Measurements from ENCODE around the gene U2AF2.

Gene U2AF2

GRCh38 chr19:55674459-55674840, 19.6 kb downstream of the U2AF2 start:
- no peak for DNase-seq (ENCODE audit: low read depth in 4 of 4, low spot score in 1 of 4)

DNA sequence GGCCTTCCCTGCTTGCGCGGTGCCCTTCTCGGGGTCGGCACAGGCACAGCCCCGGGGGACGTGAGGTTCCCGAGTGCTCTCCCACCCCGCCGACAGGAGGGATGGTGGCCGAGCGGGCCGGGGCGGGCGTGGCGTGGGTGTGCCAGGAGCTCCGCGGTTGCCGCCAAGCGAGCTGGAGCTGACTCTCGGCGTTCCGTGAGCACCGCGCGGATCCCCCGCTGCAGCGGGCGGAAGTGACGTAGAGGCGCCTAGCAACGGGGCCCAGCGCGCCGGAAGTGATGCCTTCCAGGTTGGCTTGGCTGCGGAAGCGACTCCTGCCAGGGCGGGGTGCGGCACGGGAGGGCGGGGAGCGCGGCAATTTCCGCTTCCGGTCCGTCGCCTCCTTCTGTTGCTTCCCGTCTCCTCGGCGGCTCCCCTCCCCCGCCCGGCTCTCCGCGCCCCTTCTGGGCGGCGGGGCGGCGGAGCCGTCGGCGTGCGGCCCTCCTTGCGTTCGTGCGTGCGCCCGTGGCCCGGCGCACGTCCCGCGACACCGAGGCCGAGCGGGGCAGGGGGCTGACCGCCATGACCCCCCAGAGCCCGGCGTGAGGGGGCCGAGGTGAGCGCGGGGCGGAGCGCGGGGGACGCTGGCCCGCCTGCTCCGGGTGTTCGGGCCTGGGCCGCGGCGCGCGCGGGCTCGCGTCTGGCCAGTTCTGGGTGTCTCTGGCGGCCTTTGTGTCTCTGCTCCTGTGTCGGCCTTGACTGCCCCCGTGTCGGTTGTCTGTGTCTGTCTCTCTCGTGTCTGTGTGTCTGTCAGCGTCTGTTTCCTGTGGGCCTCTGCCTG, 20.2 kb downstream of the U2AF2 start, which contains the start of gene EPN1:
Gene EPN1 (plus strand): TSS at position 386 of the 820 bp plus-strand sequence. CDS start 3,402 bp downstream, outside the sequence.
- peak; percentile 90 to 97 (median 96) for DNase-seq (ENCODE audit: low read depth in 4 of 4, low spot score in 1 of 4)

DNA sequence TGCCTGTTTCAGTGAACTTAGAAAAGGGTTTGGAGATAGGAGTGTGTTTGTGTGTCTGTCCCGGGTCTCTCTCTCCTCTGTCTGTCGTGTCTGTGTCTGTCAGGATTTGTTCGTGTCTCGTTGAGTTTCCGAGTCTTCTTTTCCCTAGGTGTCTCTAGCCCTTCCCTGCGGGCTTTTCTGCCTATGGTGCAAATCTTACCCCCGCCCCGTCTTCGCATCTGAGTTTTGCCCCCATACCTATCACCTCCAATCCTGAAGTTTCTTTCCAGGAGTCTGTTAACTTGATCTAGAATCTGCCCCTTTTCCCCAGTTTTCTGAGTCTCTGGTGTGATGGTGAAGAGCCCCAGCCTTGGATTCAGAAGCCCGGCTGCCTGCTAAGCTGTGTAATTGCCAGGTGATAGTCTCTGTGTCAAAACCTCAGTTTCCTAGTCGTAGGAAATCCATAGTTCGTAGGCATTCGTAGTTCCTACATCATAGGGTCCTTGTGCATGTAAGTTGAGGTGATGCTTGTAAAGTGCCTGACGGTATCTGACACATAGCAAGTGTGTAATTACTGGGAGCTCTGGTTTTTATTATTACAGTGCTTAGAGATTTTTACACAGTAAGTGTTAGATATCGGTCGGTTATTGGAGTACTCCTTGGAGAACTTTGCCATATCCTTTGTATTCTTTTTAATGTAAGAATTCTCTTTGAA, 21.0 kb downstream of the U2AF2 start:
- DNase-seq (ENCODE audit: low read depth in 4 of 4, low spot score in 1 of 4), result no peak

- no peak for DNase-seq (ENCODE audit: low read depth in 4 of 4, low spot score in 1 of 4)
These were observed 21.5 kb downstream of the U2AF2 start for GRCh38 chr19:55676383-55676782.

DNA sequence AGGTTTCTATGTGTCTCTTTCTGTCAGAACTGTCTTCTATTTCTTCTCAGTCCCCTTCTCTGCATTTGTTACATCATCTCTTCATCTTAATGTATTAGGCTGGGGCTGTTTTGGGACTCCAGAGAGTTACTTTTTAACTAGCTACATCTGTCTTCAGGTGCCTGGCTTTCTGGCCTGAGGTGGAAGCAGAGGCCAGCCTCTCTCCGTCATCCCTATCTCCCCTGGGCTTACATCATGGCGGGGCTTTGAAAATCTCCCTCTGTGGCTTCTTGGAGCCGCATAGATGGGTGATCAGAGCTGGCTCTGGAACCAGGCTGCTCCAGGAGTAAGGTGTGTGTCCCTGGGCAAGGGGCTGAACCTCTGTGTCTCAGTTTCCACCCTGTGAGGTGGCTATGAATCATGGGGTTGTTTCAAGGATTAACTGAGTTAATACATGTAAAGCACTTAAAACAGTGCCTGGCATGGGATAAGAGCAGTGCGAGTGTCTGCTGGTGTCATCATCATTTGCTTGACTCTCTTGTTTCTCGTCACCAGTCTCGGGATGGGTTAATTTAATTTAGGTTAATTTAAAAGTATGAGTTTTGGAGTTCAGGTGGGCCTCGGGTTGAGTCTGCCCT, 22.2 kb downstream of the U2AF2 start:
- DNase-seq (ENCODE audit: low read depth in 4 of 4, low spot score in 1 of 4), result no peak

DNA sequence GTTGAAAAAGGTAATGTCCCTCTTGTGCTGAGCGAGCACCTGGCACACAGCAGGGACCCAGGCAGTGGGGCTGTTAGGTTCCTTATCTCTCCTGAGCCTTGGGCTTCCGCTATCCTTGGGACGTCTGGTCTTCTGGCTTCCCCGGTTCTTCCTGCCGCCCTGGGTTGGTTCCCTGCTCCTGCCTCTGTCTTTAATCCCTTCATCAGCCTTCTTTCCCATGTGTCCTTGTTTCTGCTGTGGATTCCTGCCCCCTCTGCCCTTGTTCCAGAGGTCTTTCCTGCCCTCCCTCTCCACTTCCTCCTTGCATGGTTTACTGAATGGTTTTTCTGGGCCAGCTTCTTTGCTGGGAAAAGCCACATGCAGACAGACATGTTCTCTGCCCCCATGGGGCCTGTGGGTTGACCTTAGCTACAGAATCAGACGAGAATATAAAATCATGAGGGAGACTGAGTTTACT, 22.8 kb downstream of the U2AF2 start:
- no peak for DNase-seq (ENCODE audit: low read depth in 4 of 4, low spot score in 1 of 4)

DNA sequence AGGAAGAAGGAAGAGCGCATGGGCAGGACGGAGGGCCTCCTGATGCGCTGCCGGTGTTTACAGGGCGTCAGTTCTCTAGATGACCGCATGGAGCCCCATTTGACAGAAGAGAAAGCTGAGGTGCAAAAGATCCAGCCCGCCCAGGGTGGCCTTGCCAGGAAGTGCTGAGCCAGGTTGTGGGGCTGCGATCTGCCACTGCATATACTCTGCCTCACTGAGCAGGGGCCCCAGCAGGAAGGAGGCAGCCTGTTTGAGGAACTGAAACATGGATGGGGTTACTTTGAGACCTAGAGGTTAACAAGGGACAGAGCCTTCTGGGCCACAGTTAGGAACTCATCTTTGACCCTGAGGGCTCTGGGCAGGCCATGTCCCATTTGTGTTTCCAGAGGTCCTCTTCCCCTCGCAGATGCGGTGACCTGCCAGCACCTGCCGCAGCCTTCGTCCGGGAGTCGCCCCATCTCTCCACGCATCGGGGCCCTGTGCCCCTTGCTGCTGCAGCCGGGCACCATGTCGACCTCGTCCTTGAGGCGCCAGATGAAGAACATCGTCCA, 23.4 kb downstream of the U2AF2 start:
- DNase-seq (ENCODE audit: low read depth in 4 of 4, low spot score in 1 of 4), result no peak

DNA sequence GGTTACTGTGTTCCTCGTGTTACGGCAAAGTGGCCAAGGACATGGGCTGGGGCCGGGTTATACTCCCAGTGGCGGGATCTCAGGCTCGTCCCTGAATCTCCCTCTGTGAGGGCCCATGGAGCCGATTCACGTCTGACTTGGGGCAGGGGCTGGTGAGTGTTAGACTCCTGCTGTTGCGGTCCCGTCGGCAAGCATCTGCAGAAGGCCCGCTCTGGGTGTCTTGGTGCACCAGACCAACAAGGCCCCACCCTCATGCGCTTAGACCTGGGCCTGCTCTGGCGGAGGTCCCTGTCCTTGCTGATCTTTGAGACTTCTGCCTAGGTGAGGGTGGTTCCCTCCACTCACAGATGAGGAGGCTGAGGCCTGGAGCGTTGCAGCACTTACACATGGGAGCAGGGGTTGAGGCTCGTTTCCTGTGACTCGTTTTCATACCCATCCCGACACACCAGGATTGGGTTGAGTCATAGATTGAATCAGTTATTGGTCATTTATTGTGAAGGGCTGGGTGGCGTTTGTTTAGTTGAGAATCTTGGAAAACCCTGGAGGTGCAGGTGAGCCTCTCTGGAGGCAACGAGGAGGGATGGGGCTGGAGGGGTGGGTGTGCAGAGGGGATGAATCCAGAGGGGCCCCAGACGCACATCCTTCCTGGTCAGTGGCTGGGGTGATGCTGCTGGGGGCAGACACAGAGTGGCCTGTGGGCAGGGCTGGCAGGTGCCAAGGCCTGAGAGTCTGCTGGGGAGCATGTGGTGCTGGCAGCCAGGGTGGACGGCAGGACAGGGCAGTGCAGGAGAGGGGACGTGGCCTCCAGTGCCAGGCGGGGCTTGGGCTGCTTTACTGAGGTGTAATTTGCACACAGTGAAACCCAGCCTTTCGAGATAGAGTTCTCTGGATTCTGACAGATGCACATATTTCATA, 24.8 kb downstream of the U2AF2 start:
- no peak for DNase-seq (ENCODE audit: low read depth in 4 of 4, low spot score in 1 of 4)

GRCh38 chr19:55680339-55681130, 25.7 kb downstream of the U2AF2 start:
- DNase-seq (ENCODE audit: low read depth in 4 of 4, low spot score in 1 of 4), result no peak

GRCh38 chr19:55681131-55682092, 26.6 kb downstream of the U2AF2 start:
- no peak for DNase-seq (ENCODE audit: low read depth in 4 of 4, low spot score in 1 of 4)

DNA sequence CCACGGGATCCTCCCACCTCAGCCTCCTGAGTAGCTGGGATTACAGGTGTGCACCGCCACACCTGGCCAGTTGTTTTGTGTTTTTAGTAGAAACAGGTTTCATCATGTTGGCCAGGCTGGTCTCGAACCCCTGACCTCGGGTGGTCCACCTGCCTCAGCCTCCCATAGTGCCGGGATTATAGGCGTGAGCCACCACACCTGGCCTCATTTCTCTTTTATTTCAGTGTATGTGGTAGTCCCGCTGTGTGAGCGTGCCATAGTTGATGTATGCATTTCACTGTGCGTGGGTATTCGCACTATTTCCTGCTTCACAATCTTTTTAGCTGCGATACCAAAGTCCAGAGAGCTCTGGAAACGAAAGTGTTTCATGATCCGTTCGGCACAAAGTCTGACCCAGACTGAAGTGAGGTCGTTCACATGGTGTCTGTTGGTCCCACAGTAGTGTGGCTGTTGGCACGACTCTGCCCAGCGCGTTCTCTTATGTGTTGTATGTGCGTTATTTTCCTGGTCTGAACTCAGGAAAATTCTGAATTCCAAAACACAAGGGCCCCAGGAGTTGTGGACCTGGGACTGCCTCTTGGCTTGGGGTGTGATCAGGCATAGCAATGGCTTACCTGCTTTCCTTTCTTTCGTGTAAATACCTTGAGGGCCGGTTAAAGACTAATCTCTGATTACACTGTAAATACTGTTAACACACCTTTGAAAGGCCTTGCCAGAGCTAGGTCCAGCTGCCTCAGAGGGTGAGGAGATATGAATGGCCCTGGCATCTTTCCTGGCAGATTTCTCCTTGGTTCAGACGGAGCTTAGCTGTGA, 28.8 kb downstream of the U2AF2 start:
- no peak for DNase-seq (ENCODE audit: low read depth in 4 of 4, low spot score in 1 of 4)

DNA sequence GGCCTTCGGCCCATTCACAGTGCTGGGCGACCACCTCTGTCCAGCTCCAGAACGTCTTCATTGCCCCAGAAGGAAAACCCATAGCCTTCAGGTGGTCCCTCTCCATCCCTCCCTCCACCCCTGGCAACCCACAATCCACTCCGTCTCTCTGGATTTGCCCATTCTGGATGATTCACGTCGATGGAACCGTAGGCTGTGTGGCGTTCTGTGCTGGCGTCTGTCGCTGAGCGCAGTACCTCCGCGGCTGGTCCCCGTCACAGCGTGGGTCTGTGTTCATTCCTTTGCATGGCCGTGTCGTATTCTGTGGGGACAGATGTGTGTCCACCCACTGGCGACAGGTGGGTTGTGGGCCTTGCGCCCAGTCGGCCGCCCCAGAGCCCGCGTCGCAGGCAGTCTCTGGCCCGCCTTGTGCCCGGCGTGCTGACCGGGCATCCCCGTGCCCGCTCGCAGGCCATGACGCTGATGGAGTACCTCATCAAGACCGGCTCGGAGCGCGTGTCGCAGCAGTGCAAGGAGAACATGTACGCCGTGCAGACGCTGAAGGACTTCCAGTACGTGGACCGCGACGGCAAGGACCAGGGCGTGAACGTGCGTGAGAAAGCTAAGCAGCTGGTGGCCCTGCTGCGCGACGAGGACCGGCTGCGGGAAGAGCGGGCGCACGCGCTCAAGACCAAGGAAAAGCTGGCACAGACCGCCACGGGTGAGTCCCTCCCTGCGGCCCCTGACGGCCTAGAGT, 30.3 kb downstream of the U2AF2 start:
- no peak for DNase-seq (ENCODE audit: low read depth in 4 of 4, low spot score in 1 of 4)

GRCh38 chr19:55685776-55686175, 30.9 kb downstream of the U2AF2 start:
- DNase-seq (ENCODE audit: low read depth in 4 of 4, low spot score in 1 of 4), result no peak

- DNase-seq (ENCODE audit: low read depth in 4 of 4, low spot score in 1 of 4), result no peak
These were observed 31.6 kb downstream of the U2AF2 start for GRCh38 chr19:55686311-55687050.

DNA sequence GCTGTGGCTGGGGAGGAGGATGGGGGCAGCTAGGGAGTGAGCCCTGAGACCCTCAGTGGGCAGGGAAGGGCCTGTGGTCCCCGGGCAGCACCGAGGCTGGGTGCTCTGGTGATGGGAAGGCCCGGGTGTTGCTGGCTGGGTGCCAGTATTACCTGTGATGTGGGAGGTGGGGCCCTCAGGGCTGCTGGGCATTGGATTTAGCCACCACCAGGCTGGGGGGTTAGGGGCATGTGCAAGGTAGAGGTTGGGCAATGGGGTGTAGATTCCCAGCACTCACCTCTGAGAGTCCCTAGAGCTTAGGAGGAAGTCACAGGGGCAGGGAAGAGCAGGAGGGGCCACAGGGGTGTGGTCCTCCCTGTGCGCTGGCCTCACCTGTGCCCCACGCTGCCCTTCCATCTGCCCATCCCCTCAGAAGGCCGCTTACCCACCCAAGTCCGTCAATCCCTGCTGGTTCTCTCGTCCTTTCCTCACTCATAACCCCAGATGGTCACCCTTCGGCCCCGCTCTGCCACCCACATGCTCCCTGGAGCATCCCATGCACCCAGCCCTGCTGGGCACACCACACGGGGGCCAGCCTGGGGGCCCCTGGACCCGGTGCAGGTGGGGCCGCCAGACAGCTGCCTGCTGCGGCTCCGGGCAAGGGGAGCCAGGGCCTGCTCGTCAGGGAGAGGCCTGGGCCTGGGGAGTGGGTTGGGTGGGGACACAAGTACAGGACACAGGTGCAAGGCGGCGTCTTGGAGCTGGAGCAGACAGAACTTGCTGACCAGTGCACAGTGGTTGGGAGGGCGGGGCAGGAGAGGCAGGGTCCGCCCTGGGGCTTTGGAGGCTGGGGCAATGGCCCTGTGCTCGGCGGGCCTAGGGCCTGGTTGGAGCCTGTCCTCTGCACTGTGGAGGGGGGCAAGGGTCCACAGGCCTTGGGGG, 32.7 kb downstream of the U2AF2 start:
- no peak for DNase-seq (ENCODE audit: low read depth in 4 of 4, low spot score in 1 of 4)

Measured in stimulated activated CD4-positive, alpha-beta T cell treated with anti-CD3 and anti-CD28 coated beads, Interleukin-1b, Interleukin-23, amount 100 ng/mL, for 24 hours (primary cell).